CD14-positive monocyte (primary cell): ENCODE results near the gene CDH4. TPM values are rescaled to one million over a fixed set of nuclear protein-coding genes. Genes with fewer than 3 reads are reported as not detected.

Experiments used
- DNase-seq, 3 donors: peaks; one replicate each; pipeline ENCODE4 v3.0.0-alpha.2; 2011 to 2022
- H2AFZ ChIP-seq: 2 replicates; pipeline ENCODE4 v1.6.0; 2012; ENCODE audit warnings: mild to moderate bottlenecking, low read depth, low read length, inconsistent platforms; ENCODE audit not compliant: insufficient read depth, poor library complexity, severe bottlenecking
- H3K27ac ChIP-seq, 2 donors: 1 replicate in 1 of 2; 2 replicates in 1 of 2; pipeline ENCODE4 v1.5.1; 2012 to 2013; ENCODE audit warnings: low read length in 2 of 2, control low read depth in 1 of 2, inconsistent platforms in 1 of 2, low read depth in 1 of 2, mild to moderate bottlenecking in 1 of 2
- H3K27me3 ChIP-seq, 2 donors: one replicate each; pipeline versions ENCODE4 v1.6.0 to v1.6.1; 2011 to 2013; ENCODE audit warnings: low read length in 2 of 2; ENCODE audit not compliant: control insufficient read depth in 2 of 2, insufficient read depth in 2 of 2
- H3K36me3 ChIP-seq, 2 donors: replicated peaks in 1 of 2; 1 replicate in 1 of 2; 2 replicates in 1 of 2; pipeline versions ENCODE4 v1.5.1 to v1.6.1; 2012 to 2013; ENCODE audit warnings: low read length in 2 of 2, control low read depth in 1 of 2, inconsistent platforms in 1 of 2, mild to moderate bottlenecking in 1 of 2; ENCODE audit not compliant: insufficient read depth in 2 of 2, control insufficient read depth in 1 of 2
- H3K4me1 ChIP-seq, 2 donors: 1 replicate in 1 of 2; 2 replicates in 1 of 2; pipeline versions ENCODE4 v1.5.1 to v1.6.1; 2012 to 2013; ENCODE audit warnings: low read length in 2 of 2, control low read depth in 1 of 2, inconsistent platforms in 1 of 2, mild to moderate bottlenecking in 1 of 2, moderate library complexity in 1 of 2; ENCODE audit not compliant: insufficient read depth in 2 of 2, control insufficient read depth in 1 of 2
- H3K4me2 ChIP-seq: replicated peaks from 2 replicates; pipeline ENCODE3; 2012; ENCODE audit warnings: low read length, moderate library complexity, mild to moderate bottlenecking; ENCODE audit not compliant: poor library complexity, severe bottlenecking; ENCODE audit errors: extremely low read depth
- H3K4me3 ChIP-seq, 3 experiments: fragments of 200-600 bp in 1 of 3; sonication (generic) in 1 of 3; replicated peaks in 1 of 3; 1 replicate in 2 of 3; 2 replicates in 1 of 3; pipeline ENCODE4 v1.5.1; 2011 to 2013; ENCODE audit warnings: low read length in 3 of 3, mild to moderate bottlenecking in 3 of 3, control low read depth in 2 of 3, low read depth in 2 of 3, inconsistent platforms in 1 of 3, moderate library complexity in 1 of 3
- H3K79me2 ChIP-seq: 2 replicates; pipeline ENCODE4 v1.6.0; 2012; ENCODE audit warnings: mild to moderate bottlenecking, control low read depth, inconsistent platforms, low read length, moderate library complexity; ENCODE audit not compliant: insufficient read depth
- H3K9ac ChIP-seq: 2 replicates; pipeline ENCODE4 v1.6.0; 2017; ENCODE audit warnings: low read length, mild to moderate bottlenecking; ENCODE audit not compliant: insufficient read depth, poor library complexity, severe bottlenecking
- H3K9me3 ChIP-seq, 2 donors: replicated peaks in 1 of 2; 1 replicate in 1 of 2; 2 replicates in 1 of 2; pipeline versions ENCODE4 v1.5.1 to v1.6.1; 2012 to 2013; ENCODE audit warnings: low read length in 2 of 2, control low read depth in 1 of 2; ENCODE audit not compliant: control insufficient read depth in 1 of 2, insufficient read depth in 1 of 2
- H4K20me1 ChIP-seq: 2 replicates; pipeline ENCODE4 v1.6.0; 2012; ENCODE audit warnings: mild to moderate bottlenecking, low read length, control low read depth, moderate library complexity; ENCODE audit not compliant: insufficient read depth
- H3K27ac Mint-ChIP-seq, 7 donors: one replicate each; pipeline ENCODE4 v1.8.0; 2020; ENCODE audit warnings: mild to moderate bottlenecking in 7 of 7, mixed read lengths in 7 of 7, moderate library complexity in 6 of 7, inconsistent platforms in 2 of 7
- H3K27me3 Mint-ChIP-seq, 3 donors: one replicate each; pipeline ENCODE4 v1.8.0; 2021 to 2022; ENCODE audit warnings: low read depth in 3 of 3, mild to moderate bottlenecking in 3 of 3, mixed read lengths in 3 of 3, moderate library complexity in 3 of 3, inconsistent platforms in 1 of 3
- H3K36me3 Mint-ChIP-seq, 2 donors: one replicate each; pipeline ENCODE4 v1.8.0; 2020; ENCODE audit warnings: mixed read lengths in 2 of 2, inconsistent platforms in 1 of 2, mild to moderate bottlenecking in 1 of 2
- H3K4me1 Mint-ChIP-seq: one replicate; pipeline ENCODE4 v1.8.0; 2020; ENCODE audit warnings: mild to moderate bottlenecking, mixed read lengths
- H3K4me3 Mint-ChIP-seq, 2 donors: one replicate each; pipeline ENCODE4 v1.8.0; 2020; ENCODE audit warnings: mild to moderate bottlenecking in 2 of 2, mixed read lengths in 2 of 2, moderate library complexity in 1 of 2
- H3K9me3 Mint-ChIP-seq, 7 donors: one replicate each; pipeline ENCODE4 v1.8.0; 2020 to 2022; ENCODE audit warnings: mixed read lengths in 7 of 7, mild to moderate bottlenecking in 6 of 7, moderate library complexity in 6 of 7, inconsistent platforms in 2 of 7
- WGBS: methylation state at CpG from one replicate; pipeline ENCODE4 v1.1.5; 2013; ENCODE audit warnings: missing lambda C conversion rate; ENCODE audit not compliant: insufficient coverage; 5-methylcytosine and 5-hydroxymethylcytosine counted together
- intact Hi-C, 2 donors: fragments of 100-400 bp; cut with micrococcal nuclease; formaldehyde crosslinking; loops; one replicate each; pipeline versions ENCODE4 v1.15.0 to v1.15.1; 2023
- polyA plus RNA-seq, 3 donors: library from polyadenylated mRNA; depleted of rRNA in 1 of 3; unstranded in 2 of 3; stranded (reverse) in 1 of 3; fragments of 300-500 nt in 2 of 3; fragments of >200 nt in 1 of 3; fragmentation: Illumina TruSeq in 2 of 3; gene quantifications; 1 replicate in 2 of 3; 2 replicates in 1 of 3; pipeline ENCODE4 v1.2.3, GENCODE V29; 2012 to 2021
- TF ChIP-seq, protein P1 (sequence below): fragments of 200-600 bp; IDR thresholded peaks from one replicate; pipeline ENCODE4 v1.8.0; 2022; ENCODE audit warnings: antibody characterized with exemption, mild to moderate bottlenecking

Gene CDH4
- polyA plus RNA-seq, 3 donors = not detected

DNA sequence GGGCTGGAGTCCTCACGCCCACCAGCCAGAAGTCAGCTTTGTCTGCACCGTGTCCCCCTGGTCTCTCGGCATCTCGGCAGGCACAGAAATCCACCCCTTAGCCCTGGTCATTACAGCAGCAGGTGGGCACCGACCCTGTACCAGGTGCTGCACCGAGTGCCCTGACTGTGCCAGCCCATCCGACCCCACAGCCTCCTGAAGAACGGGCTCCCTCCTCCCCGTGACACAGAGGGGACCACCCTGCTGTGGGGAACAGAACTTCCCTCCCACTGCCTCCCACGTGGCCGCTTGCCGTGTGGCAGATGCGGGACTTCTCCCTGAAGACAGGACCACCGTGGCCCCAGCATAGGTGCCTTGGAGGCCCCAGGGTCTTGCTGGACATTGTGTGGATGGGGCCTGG, 652.4 kb downstream of the CDH4 start:
- Mint-ChIP-seq H3K9me3 (peaks cover 0 to 17% (median 3%) of the 10 kb centered on the region in 7 donors), H3K4me1 (no peaks in the 10 kb centered on the region), H3K36me3 (no peaks in the 10 kb centered on the region), H3K27ac (no peak overlapping the region), H3K27me3 (peaks cover 0 to 10% (median 6%) of the 10 kb centered on the region in 3 donors), H3K4me3 (no peak overlapping the region)
- Histone ChIP-seq H2AFZ (no peak overlapping the region), H3K9ac (no peak overlapping the region), H3K27me3 (no peaks in the 10 kb centered on the region), H4K20me1 (no peaks in the 10 kb centered on the region), H3K9me3 (peaks cover 0 to 15% of the 10 kb centered on the region in 2 donors), H3K4me3 (no peak overlapping the region), H3K4me1 (no peaks in the 10 kb centered on the region), H3K79me2 (no peaks in the 10 kb centered on the region), H3K36me3 (no peaks in the 10 kb centered on the region), H3K27ac (no peak overlapping the region), H3K4me2 (no peak overlapping the region)
- intact Hi-C loops = no loop called here
- TF ChIP-seq, protein P1, sequence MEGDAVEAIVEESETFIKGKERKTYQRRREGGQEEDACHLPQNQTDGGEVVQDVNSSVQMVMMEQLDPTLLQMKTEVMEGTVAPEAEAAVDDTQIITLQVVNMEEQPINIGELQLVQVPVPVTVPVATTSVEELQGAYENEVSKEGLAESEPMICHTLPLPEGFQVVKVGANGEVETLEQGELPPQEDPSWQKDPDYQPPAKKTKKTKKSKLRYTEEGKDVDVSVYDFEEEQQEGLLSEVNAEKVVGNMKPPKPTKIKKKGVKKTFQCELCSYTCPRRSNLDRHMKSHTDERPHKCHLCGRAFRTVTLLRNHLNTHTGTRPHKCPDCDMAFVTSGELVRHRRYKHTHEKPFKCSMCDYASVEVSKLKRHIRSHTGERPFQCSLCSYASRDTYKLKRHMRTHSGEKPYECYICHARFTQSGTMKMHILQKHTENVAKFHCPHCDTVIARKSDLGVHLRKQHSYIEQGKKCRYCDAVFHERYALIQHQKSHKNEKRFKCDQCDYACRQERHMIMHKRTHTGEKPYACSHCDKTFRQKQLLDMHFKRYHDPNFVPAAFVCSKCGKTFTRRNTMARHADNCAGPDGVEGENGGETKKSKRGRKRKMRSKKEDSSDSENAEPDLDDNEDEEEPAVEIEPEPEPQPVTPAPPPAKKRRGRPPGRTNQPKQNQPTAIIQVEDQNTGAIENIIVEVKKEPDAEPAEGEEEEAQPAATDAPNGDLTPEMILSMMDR = no peak
- 95% methylated on average over 9 of the region's 14 CpGs for WGBS
- DNase-seq = no peak

DNA sequence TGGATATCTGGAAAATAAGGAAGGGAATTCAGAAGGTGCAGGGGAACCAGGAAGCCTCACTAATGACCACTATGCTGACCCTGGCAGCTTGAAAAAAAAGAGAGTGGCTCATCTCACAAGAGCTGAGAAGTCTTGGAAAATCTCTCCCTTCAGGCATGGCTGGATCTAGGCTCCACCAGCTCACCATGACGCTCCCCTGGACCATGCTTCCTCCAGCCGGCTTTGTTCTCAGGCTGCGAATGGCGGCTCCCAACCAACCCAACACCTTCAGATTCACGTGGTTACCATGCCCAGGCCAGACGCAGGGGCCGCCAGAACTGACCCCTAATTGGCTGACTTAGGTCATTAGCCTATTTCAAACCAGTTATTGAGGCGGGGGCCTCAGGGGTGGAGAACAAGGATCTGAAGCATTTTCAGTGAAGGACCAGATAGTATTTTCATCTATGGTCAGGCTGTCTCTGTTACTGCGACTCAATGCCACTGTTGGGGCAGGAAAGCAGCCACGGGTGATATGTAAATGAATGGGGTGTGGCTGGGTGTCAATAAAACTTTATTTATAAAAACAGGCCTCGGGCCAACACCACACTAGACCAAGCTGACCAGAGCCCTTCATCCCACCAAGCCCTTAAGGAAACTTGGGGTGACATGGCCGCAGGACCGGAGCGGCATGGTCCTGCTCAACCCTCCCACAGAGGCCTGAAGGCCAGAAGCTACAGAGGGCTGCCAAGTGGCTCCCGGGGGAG, 653.9 kb downstream of the CDH4 start:
- TF ChIP-seq, protein P1 = no peak
- WGBS = 90% methylated on average over 12 of the region's 15 CpGs
- no peak overlapping the region for H3K9ac ChIP-seq
- peaks cover 0 to 26% of the 10 kb centered on the region in 2 donors for H3K9me3 ChIP-seq
- H3K4me3 Mint-ChIP-seq = no peak overlapping the region
- H3K79me2 ChIP-seq = no peaks in the 10 kb centered on the region
- DNase-seq = no peak
- no peaks in the 10 kb centered on the region for H4K20me1 ChIP-seq
- no peaks in the 10 kb centered on the region for H3K36me3 Mint-ChIP-seq
- peaks cover 2 to 9% (median 4%) of the 10 kb centered on the region in 3 donors for H3K27me3 Mint-ChIP-seq
- no peak overlapping the region for H3K4me2 ChIP-seq
- H3K9me3 Mint-ChIP-seq = peaks cover 3 to 28% (median 9%) of the 10 kb centered on the region in 7 donors
- H3K4me1 Mint-ChIP-seq = no peaks in the 10 kb centered on the region
- H3K36me3 ChIP-seq = no peaks in the 10 kb centered on the region
- H2AFZ ChIP-seq = no peak overlapping the region
- H3K27me3 ChIP-seq = no peaks in the 10 kb centered on the region
- H3K27ac ChIP-seq = no peak overlapping the region
- no peak overlapping the region for H3K27ac Mint-ChIP-seq
- H3K4me3 ChIP-seq = no peak overlapping the region
- intact Hi-C loops = no loop called here
- no peaks in the 10 kb centered on the region for H3K4me1 ChIP-seq
